Caco-2 (cell line): ENCODE measurements around the gene PROKR1. TPM values are rescaled to one million over a fixed set of nuclear protein-coding genes. Genes with fewer than 3 reads are reported as not detected.
"Not testable (repeated sequence)": the region's sequence is repeated elsewhere in the genome, so short reads cannot be mapped to it uniquely, and the experiment has no call there.

Experiments used
- BruUV-seq: library from RNA; stranded (reverse); fragments of 400-500 nt; replicated peaks from 2 replicates; lab custom pipeline; 2021; lab: Mats Ljungman, UMichigan
- CTCF ChIA-PET: fragments of 300-600 bp; sonication (Branson Sonifier 250); formaldehyde crosslinking; loops from one replicate; lab custom pipeline; 2022; ENCODE audit warnings: antibody characterized with exemption; lab: Charles Lee
- POLR2A ChIA-PET: fragments of 300-600 bp; sonication (Branson Sonifier 250); formaldehyde crosslinking; loops from one replicate; lab custom pipeline; 2022; ENCODE audit warnings: antibody characterized with exemption; lab: Charles Lee
- DNase-seq, 2 experiments: peaks; one replicate each; pipeline versions ENCODE4 v3.0.0 to v3.0.0-alpha.2; 2020 to 2022
- H3K27me3 ChIP-seq: replicated peaks from 2 replicates; pipeline ENCODE4 v1.6.0; 2011; ENCODE audit warnings: low read length; ENCODE audit not compliant: control insufficient read depth, insufficient read depth
- H3K36me3 ChIP-seq: 2 replicates; pipeline ENCODE4 v1.5.1; 2011; ENCODE audit warnings: low read length; ENCODE audit not compliant: control insufficient read depth, insufficient read depth
- H3K4me1 ChIP-seq: fragments of 250-450 bp; sonication (Bioruptor Pico); 2 replicates; pipeline ENCODE4 v1.5.1; 2020; ENCODE audit warnings: mild to moderate bottlenecking
- H3K4me3 ChIP-seq: 2 replicates; pipeline ENCODE4 v1.5.1; 2011; ENCODE audit warnings: low read depth, mild to moderate bottlenecking, control low read depth, low read length
- H3K9me3 ChIP-seq: fragments of 250-450 bp; sonication (Bioruptor Pico); 2 replicates; pipeline ENCODE4 v1.5.1; 2020; ENCODE audit warnings: mild to moderate bottlenecking, moderate library complexity
- H3K27ac Mint-ChIP-seq: one replicate; pipeline ENCODE4 v1.8.0; 2022; ENCODE audit warnings: mixed read lengths; ENCODE audit not compliant: unreplicated experiment
- H3K27me3 Mint-ChIP-seq: one replicate; pipeline ENCODE4 v1.8.0; 2022; ENCODE audit warnings: mixed read lengths; ENCODE audit not compliant: insufficient read depth, unreplicated experiment
- H3K36me3 Mint-ChIP-seq: one replicate; pipeline ENCODE4 v1.8.0; 2022; ENCODE audit warnings: mild to moderate bottlenecking, mixed read lengths; ENCODE audit not compliant: insufficient read depth, unreplicated experiment
- H3K4me1 Mint-ChIP-seq: one replicate; pipeline ENCODE4 v1.8.0; 2022; ENCODE audit warnings: low read depth, mixed read lengths; ENCODE audit not compliant: unreplicated experiment
- H3K4me3 Mint-ChIP-seq: one replicate; pipeline ENCODE4 v1.8.0; 2022; ENCODE audit warnings: mild to moderate bottlenecking, moderate library complexity, mixed read lengths; ENCODE audit not compliant: unreplicated experiment
- H3K9me3 Mint-ChIP-seq: one replicate; pipeline ENCODE4 v1.8.0; 2022; ENCODE audit warnings: mixed read lengths; ENCODE audit not compliant: unreplicated experiment
- CTCF ChIP-seq, 2 experiments: fragments of 200-600 bp in 1 of 2; IDR thresholded peaks; 1 replicate in 1 of 2; 2 replicates in 1 of 2; pipeline versions ENCODE4 v1.5.1 to v1.8.0; 2011 to 2022; ENCODE audit warnings: antibody characterized with exemption in 1 of 2, control low read depth in 1 of 2, inconsistent platforms in 1 of 2, low read depth in 1 of 2, low read length in 1 of 2, mild to moderate bottlenecking in 1 of 2, moderate library complexity in 1 of 2; ENCODE audit not compliant: insufficient read depth in 1 of 2, severe bottlenecking in 1 of 2, unreplicated experiment in 1 of 2
- intact Hi-C: fragments of 100-400 bp; cut with micrococcal nuclease; formaldehyde crosslinking; loops from one replicate; pipeline ENCODE4 v1.10.0; 2022; ENCODE audit not compliant: unreplicated experiment
- total RNA-seq: library from RNA; stranded (reverse); gene quantifications from 2 replicates; pipeline ENCODE4 v1.2.3, GENCODE V29; 2022

The PROKR1 gene
- total RNA-seq, 1 experiment from 2014 or later: 0.09 TPM

DNA sequence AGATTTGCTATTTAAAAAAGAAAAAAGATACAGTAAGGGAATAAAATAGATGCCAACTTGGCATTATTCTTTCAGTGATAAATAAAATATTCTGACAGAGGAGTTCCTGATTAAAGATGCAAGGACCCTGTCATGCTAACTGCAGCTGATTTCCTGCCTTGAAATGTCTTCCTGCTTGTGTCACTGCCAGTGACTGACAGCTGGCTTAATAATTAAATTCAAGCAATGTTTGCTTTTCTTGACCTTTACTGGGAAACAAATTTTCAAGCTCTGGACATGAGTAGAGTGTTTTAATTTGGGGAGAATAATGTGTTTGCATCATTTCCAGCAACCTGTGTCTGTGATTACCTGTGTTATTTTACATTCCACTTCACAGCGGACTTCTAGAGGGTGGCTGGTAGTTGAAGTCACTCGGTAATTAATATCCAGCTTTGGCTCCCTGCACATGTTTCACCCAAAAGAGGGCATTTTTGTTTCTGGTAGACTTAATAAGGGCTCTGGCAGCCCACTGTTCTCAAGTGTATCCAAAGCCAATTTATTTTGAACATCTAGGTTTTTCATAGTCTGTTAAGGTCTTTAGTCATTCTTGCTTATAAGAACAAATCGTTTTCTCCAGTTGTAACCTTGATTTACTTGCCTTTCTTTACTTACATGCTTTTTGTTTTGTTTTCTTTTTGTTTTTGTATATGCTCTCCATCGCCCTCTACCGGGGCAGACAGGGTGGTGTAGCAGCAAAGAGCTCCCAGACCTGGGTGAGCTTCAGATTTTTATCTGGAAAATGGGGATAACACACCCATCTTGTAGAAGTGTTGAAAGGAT lies 48.5 kb upstream of the PROKR1 start:
- Histone ChIP-seq H3K27me3 (no peaks in the 10 kb centered on the region), H3K4me1 (peaks cover 9% of the 10 kb centered on the region), H3K4me3 (no peak overlapping the region), H3K9me3 (no peaks in the 10 kb centered on the region), H3K36me3 (no peaks in the 10 kb centered on the region)
- CTCF ChIA-PET: interaction anchor here (0.7 to 2.0 kb wide), 18 partner anchors 10 to 146 kb away, joined by 3 to 18 read pairs (median 4); partner anchors contain the start of genes APLF, FBXO48 and PROKR1
- Mint-ChIP-seq H3K4me3 (peak overlapping the region; percentile 6), H3K36me3 (no peaks in the 10 kb centered on the region), H3K27ac (no peak overlapping the region), H3K27me3 (no peaks in the 10 kb centered on the region), H3K4me1 (peaks cover 7% of the 10 kb centered on the region), H3K9me3 (no peaks in the 10 kb centered on the region)
- BruUV-seq: no TSS peak
- peak; percentile 71 to 72 for TF ChIP-seq CTCF (IDR thresholded peaks at IDR 0.05; ENCODE audit: insufficient read depth in 1 of 2, low read depth in 1 of 2, low read length in 1 of 2, severe bottlenecking in 1 of 2, unreplicated experiment in 1 of 2)
- POLR2A ChIA-PET: no interaction called here
- peak; percentile 37 to 61 for DNase-seq
- intact Hi-C loops: loop anchor here (1.0 to 5.0 kb wide), 3 partner anchors 52 to 132 kb away; no protein-coding TSS in a partner anchor

DNA sequence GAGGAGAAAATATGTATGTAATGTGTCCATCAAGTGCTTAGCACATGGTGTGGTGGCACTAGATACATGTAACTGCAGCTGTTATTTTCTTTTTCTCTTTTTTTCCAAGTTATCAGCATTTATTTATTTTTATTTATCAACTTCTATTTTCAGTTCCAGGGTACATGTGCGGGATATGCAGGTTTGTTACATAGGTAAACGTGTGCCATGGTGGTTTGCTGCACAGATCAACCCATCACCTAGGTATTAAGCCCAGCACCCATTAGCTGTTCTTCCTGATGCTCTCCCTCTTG lies 47.9 kb upstream of the PROKR1 start:
- H3K36me3 Mint-ChIP-seq, H3K4me1 Mint-ChIP-seq, H3K27me3 Mint-ChIP-seq, H3K36me3 ChIP-seq, H3K9me3 ChIP-seq, H3K27me3 ChIP-seq, POLR2A ChIA-PET, H3K4me3 ChIP-seq, H3K9me3 Mint-ChIP-seq, H3K27ac Mint-ChIP-seq, BruUV-seq, H3K4me1 ChIP-seq, DNase-seq: not testable (repeated sequence)
- peak overlapping the region; percentile 6 for H3K4me3 Mint-ChIP-seq
- CTCF ChIA-PET: interaction anchor here (0.7 to 2.0 kb wide), 18 partner anchors 11 to 145 kb away, joined by 3 to 18 read pairs (median 4); partner anchors contain the start of genes APLF, FBXO48 and PROKR1
- intact Hi-C loops: loop anchor here (1.0 to 5.0 kb wide), 3 partner anchors 52 to 132 kb away; no protein-coding TSS in a partner anchor

GRCh38 chr2:68600495-68600894 lies 42.9 kb upstream of the PROKR1 start:
- peaks cover 13% of the 10 kb centered on the region; the same call in 1 of the 2 replicates for H3K9me3 ChIP-seq
- intact Hi-C loops, H3K9me3 Mint-ChIP-seq, H3K36me3 Mint-ChIP-seq, H3K36me3 ChIP-seq, H3K27me3 ChIP-seq, CTCF ChIA-PET, H3K4me3 Mint-ChIP-seq, H3K4me3 ChIP-seq, DNase-seq, H3K27ac Mint-ChIP-seq, H3K27me3 Mint-ChIP-seq, H3K4me1 Mint-ChIP-seq, H3K4me1 ChIP-seq, BruUV-seq, POLR2A ChIA-PET: not testable (repeated sequence)

DNA sequence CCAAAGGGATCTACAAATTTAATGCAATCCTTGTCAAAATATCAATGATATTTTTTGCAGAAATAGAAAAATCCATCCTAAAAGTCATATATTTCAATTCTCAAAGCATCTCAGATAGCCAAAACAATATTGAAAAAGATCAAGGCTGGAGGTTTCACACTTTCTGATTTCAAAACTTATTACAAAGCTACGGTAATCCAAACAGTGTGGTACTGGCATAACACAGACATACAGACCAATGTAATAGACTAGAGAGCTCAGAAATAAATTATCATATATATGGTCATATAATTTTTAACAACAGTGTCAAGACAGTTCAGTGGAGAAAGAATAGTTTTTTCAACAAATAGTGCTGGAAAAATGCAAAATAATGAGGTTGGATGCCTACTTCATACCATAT lies 40.3 kb upstream of the PROKR1 start:
- no peaks in the 10 kb centered on the region for H3K9me3 Mint-ChIP-seq
- no peaks in the 10 kb centered on the region for H3K27me3 ChIP-seq
- ChIA-PET POLR2A (no interaction called here), CTCF (no interaction called here)
- TF ChIP-seq CTCF (IDR thresholded peaks at IDR 0.05; ENCODE audit: insufficient read depth in 1 of 2, low read depth in 1 of 2, low read length in 1 of 2, severe bottlenecking in 1 of 2, unreplicated experiment in 1 of 2): no peak
- BruUV-seq: no TSS peak
- H3K4me3 Mint-ChIP-seq: no peak overlapping the region
- H3K27me3 Mint-ChIP-seq: peaks cover 3% of the 10 kb centered on the region
- H3K4me3 ChIP-seq: no peak overlapping the region
- no peak overlapping the region for H3K27ac Mint-ChIP-seq
- no peaks in the 10 kb centered on the region for H3K4me1 Mint-ChIP-seq
- H3K4me1 ChIP-seq: 0 out of 2 replicates have a peak, but pooled peaks cover 5% of the 10 kb centered on the region
- H3K36me3 ChIP-seq: no peaks in the 10 kb centered on the region
- H3K9me3 ChIP-seq: peaks cover 13% of the 10 kb centered on the region; the same call in 1 of the 2 replicates
- H3K36me3 Mint-ChIP-seq: no peaks in the 10 kb centered on the region
- DNase-seq: no peak
- intact Hi-C loops: no loop called here
